Measurements from ENCODE around the gene RAET1G. TPM values are rescaled to one million over a fixed set of nuclear protein-coding genes. Genes with fewer than 3 reads are reported as not detected.

RAET1G gene
- total RNA-seq, 1 experiment from 2014 or later, result not detected

GRCh38 chr6:149884215-149884614 is 38.7 kb downstream of the RAET1G start:
- DNase-seq, result no peak
- ChIA-PET CTCF (no interaction called here), POLR2A (no interaction called here)
- intact Hi-C loops (cut with micrococcal nuclease; ENCODE audit: unreplicated experiment), result loop anchor here (5.0 kb wide), 1 partner anchor 38 kb away; the partner anchor contains the start of gene RAET1G
- no TSS peak for BruUV-seq (replicated peaks)
- Mint-ChIP-seq H3K36me3 (ENCODE audit: insufficient read depth, unreplicated experiment) (no peaks in the 10 kb centered on the region), H3K4me1 (ENCODE audit: low read depth, unreplicated experiment) (no peaks in the 10 kb centered on the region), H3K9me3 (ENCODE audit: unreplicated experiment) (no peaks in the 10 kb centered on the region), H3K4me3 (ENCODE audit: unreplicated experiment) (no peak overlapping the region), H3K27ac (ENCODE audit: unreplicated experiment) (no peak overlapping the region), H3K27me3 (ENCODE audit: insufficient read depth, unreplicated experiment) (peaks cover 7% of the 10 kb centered on the region)
- H3K27me3 ChIP-seq (replicated peaks; ENCODE audit: control insufficient read depth, insufficient read depth, low read length), result no peaks in the 10 kb centered on the region
- no peaks in the 10 kb centered on the region for H3K36me3 ChIP-seq (ENCODE audit: control insufficient read depth, insufficient read depth, low read length)
- no peak overlapping the region for H3K4me3 ChIP-seq (ENCODE audit: low read depth, low read length)
- H3K9me3 ChIP-seq, result no peaks in the 10 kb centered on the region
- H3K4me1 ChIP-seq, result no peaks in the 10 kb centered on the region
- TF ChIP-seq CTCF (IDR thresholded peaks at IDR 0.05; ENCODE audit: insufficient read depth in 1 of 2, low read depth in 1 of 2, low read length in 1 of 2, severe bottlenecking in 1 of 2, unreplicated experiment in 1 of 2), result no peak

DNA sequence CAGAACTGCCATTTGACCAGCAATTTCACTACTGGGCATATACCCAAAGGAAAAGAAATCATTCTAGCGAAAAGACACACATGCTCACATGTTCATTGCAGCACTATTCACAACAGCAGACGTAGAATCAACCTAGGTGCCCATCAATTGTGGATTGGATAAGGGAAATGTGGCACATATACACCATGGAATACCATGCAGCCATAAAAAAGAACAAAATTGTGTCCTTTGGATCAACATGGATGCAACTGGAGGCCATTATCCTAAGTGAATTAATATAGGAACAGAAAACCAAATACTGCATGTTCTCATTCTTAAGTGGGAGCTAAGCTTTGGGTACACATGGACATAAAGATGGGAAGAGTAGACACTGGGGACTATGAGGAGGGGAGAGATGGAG is 41.1 kb downstream of the RAET1G start:
- Mint-ChIP-seq H3K4me1 (ENCODE audit: low read depth, unreplicated experiment) (no peaks in the 10 kb centered on the region), H3K9me3 (ENCODE audit: unreplicated experiment) (no peaks in the 10 kb centered on the region), H3K27ac (ENCODE audit: unreplicated experiment) (no peak overlapping the region), H3K36me3 (ENCODE audit: insufficient read depth, unreplicated experiment) (no peaks in the 10 kb centered on the region), H3K27me3 (ENCODE audit: insufficient read depth, unreplicated experiment) (peaks cover 16% of the 10 kb centered on the region), H3K4me3 (ENCODE audit: unreplicated experiment) (no peak overlapping the region)
- Histone ChIP-seq H3K36me3 (ENCODE audit: control insufficient read depth, insufficient read depth, low read length) (no peaks in the 10 kb centered on the region), H3K9me3 (no peaks in the 10 kb centered on the region), H3K27me3 (replicated peaks; ENCODE audit: control insufficient read depth, insufficient read depth, low read length) (no peaks in the 10 kb centered on the region), H3K4me3 (ENCODE audit: low read depth, low read length) (no peak overlapping the region), H3K4me1 (no peaks in the 10 kb centered on the region)
- CTCF ChIA-PET, result no interaction called here
- BruUV-seq (replicated peaks), result no TSS peak
- TF ChIP-seq CTCF (IDR thresholded peaks at IDR 0.05; ENCODE audit: insufficient read depth in 1 of 2, low read depth in 1 of 2, low read length in 1 of 2, severe bottlenecking in 1 of 2, unreplicated experiment in 1 of 2), result no peak
- intact Hi-C loops (cut with micrococcal nuclease; ENCODE audit: unreplicated experiment), result loop anchor here (5.0 kb wide), 1 partner anchor 40 kb away; the partner anchor contains the start of gene RAET1G
- DNase-seq, result no peak
- POLR2A ChIA-PET, result no interaction called here

DNA sequence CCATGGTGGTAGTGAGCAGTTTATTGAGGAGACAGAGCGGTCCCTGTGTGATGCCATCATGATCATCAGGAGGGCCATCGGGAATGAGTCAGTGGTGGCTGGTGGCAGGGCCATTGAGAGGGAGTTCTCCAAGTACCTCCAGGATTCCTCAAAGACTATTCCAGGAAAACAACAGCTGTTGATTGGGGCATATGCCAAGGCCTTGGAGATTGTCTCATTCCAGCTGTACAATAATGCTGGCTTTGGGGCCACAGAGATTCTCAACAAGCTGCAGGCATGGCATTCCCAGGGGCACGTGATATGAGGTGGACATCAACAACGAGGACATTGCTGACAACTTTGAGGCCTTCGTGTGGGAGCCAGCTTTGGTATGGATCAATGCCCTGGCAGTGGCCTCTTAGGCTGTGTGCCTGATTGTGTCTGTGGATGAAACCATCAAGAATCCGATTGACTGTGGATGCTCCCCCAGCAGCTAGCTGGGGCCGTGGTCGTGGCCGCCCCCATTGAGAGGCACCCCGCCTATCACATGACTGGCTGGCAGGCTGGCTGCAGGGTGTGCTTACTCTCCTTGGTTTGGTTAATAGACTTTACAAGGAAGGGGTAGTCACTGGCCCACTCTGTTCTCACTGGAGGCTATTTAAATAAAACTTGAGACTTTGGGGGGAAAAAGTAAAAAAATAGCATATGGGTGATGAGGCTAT is 41.7 kb downstream of the RAET1G start:
- no peak overlapping the region for H3K27ac Mint-ChIP-seq (ENCODE audit: unreplicated experiment)
- no peak overlapping the region for H3K4me3 ChIP-seq (ENCODE audit: low read depth, low read length)

More for the DNA sequence above, 41.7 kb downstream of the RAET1G start:
- TF ChIP-seq CTCF (IDR thresholded peaks at IDR 0.05; ENCODE audit: insufficient read depth in 1 of 2, low read depth in 1 of 2, low read length in 1 of 2, severe bottlenecking in 1 of 2, unreplicated experiment in 1 of 2), result no peak
- POLR2A ChIA-PET, result no interaction called here
- Histone ChIP-seq H3K27me3 (replicated peaks; ENCODE audit: control insufficient read depth, insufficient read depth, low read length) (no peaks in the 10 kb centered on the region), H3K4me1 (no peaks in the 10 kb centered on the region), H3K9me3 (no peaks in the 10 kb centered on the region), H3K36me3 (ENCODE audit: control insufficient read depth, insufficient read depth, low read length) (no peaks in the 10 kb centered on the region)
- no peak for DNase-seq
- H3K4me3 Mint-ChIP-seq (ENCODE audit: unreplicated experiment), result no peak overlapping the region
- no peaks in the 10 kb centered on the region for H3K9me3 Mint-ChIP-seq (ENCODE audit: unreplicated experiment)
- no peaks in the 10 kb centered on the region for H3K4me1 Mint-ChIP-seq (ENCODE audit: low read depth, unreplicated experiment)
- BruUV-seq (replicated peaks), result no TSS peak
- intact Hi-C loops (cut with micrococcal nuclease; ENCODE audit: unreplicated experiment), result loop anchor here (5.0 kb wide), 1 partner anchor 41 kb away; the partner anchor contains the start of gene RAET1G
- peaks cover 16% of the 10 kb centered on the region for H3K27me3 Mint-ChIP-seq (ENCODE audit: insufficient read depth, unreplicated experiment)
- CTCF ChIA-PET, result no interaction called here
- no peaks in the 10 kb centered on the region for H3K36me3 Mint-ChIP-seq (ENCODE audit: insufficient read depth, unreplicated experiment)
